ENCODE measurements around the gene TACR1. TPM values are rescaled to one million over a fixed set of nuclear protein-coding genes. Genes with fewer than 3 reads are reported as not detected.

The TACR1 gene
- total and polyA plus RNA-seq, 2 of the 13 experiments (the other 11 are each of a cell fraction or from before 2014, with no cell fraction given), result not detected

GRCh38 chr2:75067506-75067905, 131.8 kb downstream of the TACR1 start (continued):
- TF ChIP-seq HNF1A (IDR thresholded peaks at IDR 0.05; ENCODE audit: low read depth) (peak; percentile 73), HNF1A (CRISPR knock-in tag; IDR thresholded peaks at IDR 0.05; ENCODE audit: borderline replicate concordance) (peak; percentile 75; the same call in 1 of the 2 replicates), SIN3B (IDR thresholded peaks at IDR 0.05; ENCODE audit: low read length) (no peak), GFI1 (CRISPR knock-in tag; IDR thresholded peaks at IDR 0.05; ENCODE audit: borderline replicate concordance) (no peak), NBN (conservative IDR thresholded peaks at IDR 0.05) (no peak), ZNF687 (CRISPR knock-in tag; IDR thresholded peaks at IDR 0.05) (peak; percentile 13; the same call in 1 of the 2 replicates), REST (IDR thresholded peaks at IDR 0.05; ENCODE audit: borderline replicate concordance in 1 of 2, low read depth in 1 of 2, low read length in 2 of 2) (no peak), PAXIP1 (CRISPR knock-in tag; conservative IDR thresholded peaks at IDR 0.05) (peak; percentile 51), TCF7 (IDR thresholded peaks at IDR 0.05; ENCODE audit: low read depth) (peak; percentile 67; the same call in 1 of the 2 replicates)
